HEK293 (cell line): Measurements from ENCODE around the gene SETD3.
A peak's percentile ranks its signal among the peaks of the same experiment; 100 is the strongest.

ENCODE experiments used
- CTCF ChIA-PET: fragments of 350-600 bp; formaldehyde crosslinking; extraction: SDS; loops from one replicate; lab custom pipeline; 2021; ENCODE audit warnings: antibody characterized with exemption; lab: Yijun Ruan, JAX
- POLR2A ChIA-PET: fragments of 300-600 bp; formaldehyde crosslinking; extraction: SDS; loops from one replicate; lab custom pipeline; 2020; ENCODE audit warnings: antibody characterized with exemption, inconsistent platforms; lab: Yijun Ruan, JAX
- H3K27ac ChIP-seq: fragments of 200-500 bp; sonication (Bioruptor generic); 2 replicates; pipeline ENCODE4 v1.5.1; 2014; ENCODE audit warnings: low read depth, low read length, control low read depth, inconsistent platforms; ENCODE audit errors: extremely low read depth
- H3K36me3 ChIP-seq, 2 experiments: fragments of 200-500 bp in 1 of 2; sonication (Bioruptor generic) in 1 of 2; 1 replicate in 1 of 2; 2 replicates in 1 of 2; pipeline ENCODE4 v1.5.1; 2014 to 2017; ENCODE audit warnings: inconsistent platforms in 2 of 2, low read length in 2 of 2; ENCODE audit not compliant: control insufficient read depth in 2 of 2, insufficient read depth in 1 of 2
- H3K4me1 ChIP-seq: fragments of 200-500 bp; sonication (Bioruptor generic); 2 replicates; pipeline ENCODE4 v1.5.1; 2014; ENCODE audit warnings: mild to moderate bottlenecking, low read length, inconsistent platforms; ENCODE audit not compliant: control insufficient read depth, insufficient read depth
- H3K4me3 ChIP-seq: 2 replicates; pipeline ENCODE4 v1.5.1; 2011; ENCODE audit warnings: low read depth, mild to moderate bottlenecking, control low read depth, low read length, moderate library complexity
- H3K9me3 ChIP-seq: fragments of 200-500 bp; sonication (Bioruptor generic); 2 replicates; pipeline ENCODE4 v1.5.1; 2014; ENCODE audit warnings: low read depth, low read length, inconsistent platforms; ENCODE audit not compliant: control insufficient read depth, insufficient read depth
- CTCF ChIP-seq: fragments of 450-650 bp; formaldehyde crosslinking; IDR thresholded peaks from 2 replicates; pipeline ENCODE4 v1.5.1; 2016; ENCODE audit warnings: missing biosample characterization, missing genetic modification characterization
- GLIS2 ChIP-seq: fragments of 450-650 bp; formaldehyde crosslinking; IDR thresholded peaks from 2 replicates; pipeline ENCODE4 v1.5.1; 2016; ENCODE audit warnings: missing biosample characterization, missing genetic modification characterization
- IKZF3 ChIP-seq: fragments of 450-650 bp; IDR thresholded peaks from 2 replicates; pipeline ENCODE4 v1.5.0; 2018; ENCODE audit warnings: missing biosample characterization, mild to moderate bottlenecking, missing genetic modification characterization, moderate library complexity
- INSM2 ChIP-seq: fragments of 450-650 bp; formaldehyde crosslinking; IDR thresholded peaks from 2 replicates; pipeline ENCODE4 v1.5.1; 2016; ENCODE audit warnings: missing biosample characterization, missing genetic modification characterization
- OSR2 ChIP-seq: fragments of 450-650 bp; formaldehyde crosslinking; IDR thresholded peaks from 2 replicates; pipeline ENCODE4 v1.5.1; 2016; ENCODE audit warnings: missing biosample characterization, missing genetic modification characterization
- PBX3 ChIP-seq: sonication (generic); formaldehyde crosslinking; IDR thresholded peaks from 2 replicates; pipeline ENCODE4 v1.8.1; 2022; ENCODE audit warnings: mild to moderate bottlenecking, moderate library complexity, missing genetic modification reagents
- WT1 ChIP-seq: fragments of 450-650 bp; formaldehyde crosslinking; IDR thresholded peaks from 2 replicates; pipeline ENCODE4 v1.5.1; 2016; ENCODE audit warnings: missing biosample characterization, missing genetic modification characterization
- ZBTB20 ChIP-seq: fragments of 450-650 bp; formaldehyde crosslinking; IDR thresholded peaks from 2 replicates; pipeline ENCODE4 v1.5.1; 2016; ENCODE audit warnings: missing biosample characterization, missing genetic modification characterization
- ZFP69B ChIP-seq: fragments of 450-650 bp; formaldehyde crosslinking; IDR thresholded peaks from 2 replicates; pipeline ENCODE4 v1.5.1; 2016; ENCODE audit warnings: missing biosample characterization, missing genetic modification characterization
- ZIC2 ChIP-seq: fragments of 450-650 bp; formaldehyde crosslinking; IDR thresholded peaks from 2 replicates; pipeline ENCODE4 v1.5.1; 2016; ENCODE audit warnings: missing biosample characterization, missing genetic modification characterization
- ZNF10 ChIP-seq: fragments of 450-650 bp; formaldehyde crosslinking; IDR thresholded peaks from 2 replicates; pipeline ENCODE4 v1.5.1; 2017; ENCODE audit warnings: missing biosample characterization, missing genetic modification characterization
- ZNF157 ChIP-seq: fragments of 450-650 bp; formaldehyde crosslinking; IDR thresholded peaks from 2 replicates; pipeline ENCODE4 v1.5.1; 2016; ENCODE audit warnings: missing biosample characterization, missing genetic modification characterization
- ZNF24 ChIP-seq: fragments of 450-650 bp; formaldehyde crosslinking; IDR thresholded peaks from 2 replicates; pipeline ENCODE4 v1.5.1; 2016; ENCODE audit warnings: missing biosample characterization, missing genetic modification characterization
- ZNF311 ChIP-seq: fragments of 450-650 bp; formaldehyde crosslinking; IDR thresholded peaks from 2 replicates; pipeline ENCODE4 v1.5.1; 2017; ENCODE audit warnings: missing biosample characterization, missing genetic modification characterization, borderline replicate concordance
- ZNF391 ChIP-seq: fragments of 450-650 bp; formaldehyde crosslinking; IDR thresholded peaks from 2 replicates; pipeline ENCODE4 v1.5.1; 2016; ENCODE audit warnings: low read depth, missing biosample characterization, missing genetic modification characterization, borderline replicate concordance
- ZNF544 ChIP-seq: fragments of 450-650 bp; formaldehyde crosslinking; IDR thresholded peaks from 2 replicates; pipeline ENCODE4 v1.5.0; 2017; ENCODE audit warnings: missing biosample characterization, missing genetic modification characterization
- ZNF600 ChIP-seq: fragments of 450-650 bp; formaldehyde crosslinking; IDR thresholded peaks from 2 replicates; pipeline ENCODE4 v1.5.1; 2016; ENCODE audit warnings: missing biosample characterization, missing genetic modification characterization
- ZNF626 ChIP-seq: fragments of 450-650 bp; sonication (Bioruptor Pico); formaldehyde crosslinking; IDR thresholded peaks from 2 replicates; pipeline ENCODE4 v1.5.1; 2018; ENCODE audit warnings: missing biosample characterization, missing genetic modification characterization, inconsistent platforms
- ZSCAN18 ChIP-seq: fragments of 450-650 bp; formaldehyde crosslinking; IDR thresholded peaks from 2 replicates; pipeline ENCODE4 v1.5.1; 2016; ENCODE audit warnings: missing biosample characterization, missing genetic modification characterization
- TF ChIP-seq, protein P1 (sequence below): fragments of 450-650 bp; formaldehyde crosslinking; IDR thresholded peaks from 2 replicates; pipeline ENCODE4 v1.5.1; 2016; ENCODE audit warnings: missing biosample characterization, missing genetic modification characterization
- TF ChIP-seq, protein P2 (sequence below): fragments of 450-650 bp; formaldehyde crosslinking; IDR thresholded peaks from 2 replicates; pipeline ENCODE4 v1.5.1; 2016; ENCODE audit warnings: missing biosample characterization, missing genetic modification characterization
- TF ChIP-seq, protein P3 (sequence below): fragments of 450-650 bp; formaldehyde crosslinking; IDR thresholded peaks from 2 replicates; pipeline ENCODE4 v1.5.1; 2017; ENCODE audit warnings: missing biosample characterization, missing genetic modification characterization

The SETD3 gene

GRCh38 chr14:99525699-99526080, 45.0 kb upstream of the SETD3 start (continued):
- TF ChIP-seq ZSCAN18 (tag by site-specific recombination) (no peak), ZNF544 (tag by site-specific recombination) (no peak), ZNF626 (tag by site-specific recombination) (no peak), ZNF157 (tag by site-specific recombination) (no peak), ZNF391 (no peak), INSM2 (tag by site-specific recombination) (no peak), PBX3 (CRISPR knock-in tag) (no peak), WT1 (no peak)

DNA sequence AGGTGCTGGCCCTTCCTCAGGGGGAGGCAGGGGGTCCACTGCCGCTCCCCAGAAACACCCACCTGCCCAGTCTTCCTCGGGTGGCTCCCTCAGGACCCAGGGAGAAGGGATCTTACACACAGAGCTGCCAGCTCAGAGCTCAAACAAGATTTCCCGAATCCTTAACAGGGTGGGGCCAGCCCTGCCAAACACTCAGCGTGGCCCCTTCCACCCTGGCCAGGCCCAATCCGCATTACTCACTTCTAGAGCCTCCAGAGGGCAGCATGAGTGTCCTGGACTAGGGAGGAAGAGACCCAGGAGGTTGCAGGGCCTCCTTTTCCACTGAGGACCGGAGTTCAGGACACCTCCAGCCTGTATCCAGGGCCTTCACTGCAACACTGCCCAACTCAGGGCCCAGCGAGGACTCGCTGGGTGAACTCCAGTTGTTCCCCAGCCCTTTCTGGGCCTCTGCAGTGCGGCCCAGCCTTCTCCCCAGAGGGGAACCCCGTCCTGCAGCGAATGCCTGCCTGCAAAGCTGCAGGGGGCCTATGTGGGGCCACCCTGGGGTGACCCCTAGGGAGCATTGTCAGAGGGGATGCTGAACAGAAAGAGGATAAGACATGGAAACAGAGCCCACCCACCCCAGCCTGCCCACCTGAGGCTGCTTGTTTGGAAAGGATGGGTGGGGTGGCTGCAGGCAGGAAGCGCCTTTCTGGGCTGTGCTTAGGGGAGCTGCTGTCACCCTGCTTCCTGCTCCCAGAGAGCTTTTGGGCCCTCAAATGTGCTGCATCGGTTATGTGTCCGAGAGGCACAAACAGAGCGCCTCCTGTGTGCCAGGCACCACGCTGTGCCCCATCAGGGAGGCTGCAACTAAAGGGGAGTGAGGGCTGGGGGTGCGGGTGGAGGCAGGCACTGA, 44.4 kb upstream of the SETD3 start:
- Histone ChIP-seq H3K27ac (no peak overlapping the region), H3K36me3 (no peaks in the 10 kb centered on the region), H3K4me1 (peaks cover 25% of the 10 kb centered on the region), H3K9me3 (no peaks in the 10 kb centered on the region), H3K4me3 (no peak overlapping the region)
- POLR2A ChIA-PET, result interaction anchor here (1.0 to 1.3 kb wide), 2 partner anchors 9 to 80 kb away, joined by 3 to 4 read pairs; no protein-coding TSS in a partner anchor
- CTCF ChIA-PET, result interaction anchor here (0.6 to 1.9 kb wide), 16 partner anchors 17 to 193 kb away, joined by 3 to 8 read pairs (median 4); no protein-coding TSS in a partner anchor
- TF ChIP-seq, protein P1, sequence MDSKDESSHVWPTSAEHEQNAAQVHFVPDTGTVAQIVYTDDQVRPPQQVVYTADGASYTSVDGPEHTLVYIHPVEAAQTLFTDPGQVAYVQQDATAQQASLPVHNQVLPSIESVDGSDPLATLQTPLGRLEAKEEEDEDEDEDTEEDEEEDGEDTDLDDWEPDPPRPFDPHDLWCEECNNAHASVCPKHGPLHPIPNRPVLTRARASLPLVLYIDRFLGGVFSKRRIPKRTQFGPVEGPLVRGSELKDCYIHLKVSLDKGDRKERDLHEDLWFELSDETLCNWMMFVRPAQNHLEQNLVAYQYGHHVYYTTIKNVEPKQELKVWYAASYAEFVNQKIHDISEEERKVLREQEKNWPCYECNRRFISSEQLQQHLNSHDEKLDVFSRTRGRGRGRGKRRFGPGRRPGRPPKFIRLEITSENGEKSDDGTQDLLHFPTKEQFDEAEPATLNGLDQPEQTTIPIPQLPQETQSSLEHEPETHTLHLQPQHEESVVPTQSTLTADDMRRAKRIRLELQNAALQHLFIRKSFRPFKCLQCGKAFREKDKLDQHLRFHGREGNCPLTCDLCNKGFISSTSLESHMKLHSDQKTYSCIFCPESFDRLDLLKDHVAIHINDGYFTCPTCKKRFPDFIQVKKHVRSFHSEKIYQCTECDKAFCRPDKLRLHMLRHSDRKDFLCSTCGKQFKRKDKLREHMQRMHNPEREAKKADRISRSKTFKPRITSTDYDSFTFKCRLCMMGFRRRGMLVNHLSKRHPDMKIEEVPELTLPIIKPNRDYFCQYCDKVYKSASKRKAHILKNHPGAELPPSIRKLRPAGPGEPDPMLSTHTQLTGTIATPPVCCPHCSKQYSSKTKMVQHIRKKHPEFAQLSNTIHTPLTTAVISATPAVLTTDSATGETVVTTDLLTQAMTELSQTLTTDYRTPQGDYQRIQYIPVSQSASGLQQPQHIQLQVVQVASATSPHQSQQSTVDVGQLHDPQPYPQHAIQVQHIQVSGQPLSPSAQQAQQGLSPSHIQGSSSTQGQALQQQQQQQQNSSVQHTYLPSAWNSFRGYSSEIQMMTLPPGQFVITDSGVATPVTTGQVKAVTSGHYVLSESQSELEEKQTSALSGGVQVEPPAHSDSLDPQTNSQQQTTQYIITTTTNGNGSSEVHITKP, result peak; percentile 83
- TF ChIP-seq ZNF311 (tag by site-specific recombination) (no peak), WT1 (no peak), ZNF10 (tag by site-specific recombination) (no peak), ZIC2 (peak; percentile 82), CTCF (tag by site-specific recombination) (peak; percentile 38; the same call in 1 of the 2 replicates), ZFP69B (tag by site-specific recombination) (peak; percentile 79), ZNF24 (tag by site-specific recombination) (no peak), ZNF600 (tag by site-specific recombination) (peak; percentile 90), GLIS2 (peak; percentile 77; the same call in 1 of the 2 replicates), ZBTB20 (tag by site-specific recombination) (0 out of 2 replicates have a peak, but pooled peaks have one; percentile 13), OSR2 (tag by site-specific recombination) (no peak), IKZF3 (peak; percentile 15; the same call in 1 of the 2 replicates)
- TF ChIP-seq, protein P2, sequence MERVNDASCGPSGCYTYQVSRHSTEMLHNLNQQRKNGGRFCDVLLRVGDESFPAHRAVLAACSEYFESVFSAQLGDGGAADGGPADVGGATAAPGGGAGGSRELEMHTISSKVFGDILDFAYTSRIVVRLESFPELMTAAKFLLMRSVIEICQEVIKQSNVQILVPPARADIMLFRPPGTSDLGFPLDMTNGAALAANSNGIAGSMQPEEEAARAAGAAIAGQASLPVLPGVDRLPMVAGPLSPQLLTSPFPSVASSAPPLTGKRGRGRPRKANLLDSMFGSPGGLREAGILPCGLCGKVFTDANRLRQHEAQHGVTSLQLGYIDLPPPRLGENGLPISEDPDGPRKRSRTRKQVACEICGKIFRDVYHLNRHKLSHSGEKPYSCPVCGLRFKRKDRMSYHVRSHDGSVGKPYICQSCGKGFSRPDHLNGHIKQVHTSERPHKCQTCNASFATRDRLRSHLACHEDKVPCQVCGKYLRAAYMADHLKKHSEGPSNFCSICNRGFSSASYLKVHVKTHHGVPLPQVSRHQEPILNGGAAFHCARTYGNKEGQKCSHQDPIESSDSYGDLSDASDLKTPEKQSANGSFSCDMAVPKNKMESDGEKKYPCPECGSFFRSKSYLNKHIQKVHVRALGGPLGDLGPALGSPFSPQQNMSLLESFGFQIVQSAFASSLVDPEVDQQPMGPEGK (tag by site-specific recombination), result peak; percentile 75
- TF ChIP-seq, protein P3, sequence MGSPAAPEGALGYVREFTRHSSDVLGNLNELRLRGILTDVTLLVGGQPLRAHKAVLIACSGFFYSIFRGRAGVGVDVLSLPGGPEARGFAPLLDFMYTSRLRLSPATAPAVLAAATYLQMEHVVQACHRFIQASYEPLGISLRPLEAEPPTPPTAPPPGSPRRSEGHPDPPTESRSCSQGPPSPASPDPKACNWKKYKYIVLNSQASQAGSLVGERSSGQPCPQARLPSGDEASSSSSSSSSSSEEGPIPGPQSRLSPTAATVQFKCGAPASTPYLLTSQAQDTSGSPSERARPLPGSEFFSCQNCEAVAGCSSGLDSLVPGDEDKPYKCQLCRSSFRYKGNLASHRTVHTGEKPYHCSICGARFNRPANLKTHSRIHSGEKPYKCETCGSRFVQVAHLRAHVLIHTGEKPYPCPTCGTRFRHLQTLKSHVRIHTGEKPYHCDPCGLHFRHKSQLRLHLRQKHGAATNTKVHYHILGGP (tag by site-specific recombination), result no peak
